Testis (tissue), 2 donors: ENCODE results near the gene MARCKS.

Experiments used
- POLR2A ChIP-seq: fragments of 450-650 bp; IDR thresholded peaks from one replicate; pipeline ENCODE4 v1.6.1; 2017; ENCODE audit warnings: antibody characterized with exemption, mild to moderate bottlenecking, moderate library complexity
- TF ChIP-seq, protein P1 (sequence below), 3 experiments: fragments of 450-650 bp in 2 of 3; fragments of 200-600 bp in 1 of 3; sonication (generic) in 1 of 3; IDR thresholded peaks; one replicate each; pipeline ENCODE4 v1.5.1; 2016 to 2019; ENCODE audit warnings: antibody characterized with exemption in 3 of 3, mild to moderate bottlenecking in 2 of 3, moderate library complexity in 1 of 3

DNA sequence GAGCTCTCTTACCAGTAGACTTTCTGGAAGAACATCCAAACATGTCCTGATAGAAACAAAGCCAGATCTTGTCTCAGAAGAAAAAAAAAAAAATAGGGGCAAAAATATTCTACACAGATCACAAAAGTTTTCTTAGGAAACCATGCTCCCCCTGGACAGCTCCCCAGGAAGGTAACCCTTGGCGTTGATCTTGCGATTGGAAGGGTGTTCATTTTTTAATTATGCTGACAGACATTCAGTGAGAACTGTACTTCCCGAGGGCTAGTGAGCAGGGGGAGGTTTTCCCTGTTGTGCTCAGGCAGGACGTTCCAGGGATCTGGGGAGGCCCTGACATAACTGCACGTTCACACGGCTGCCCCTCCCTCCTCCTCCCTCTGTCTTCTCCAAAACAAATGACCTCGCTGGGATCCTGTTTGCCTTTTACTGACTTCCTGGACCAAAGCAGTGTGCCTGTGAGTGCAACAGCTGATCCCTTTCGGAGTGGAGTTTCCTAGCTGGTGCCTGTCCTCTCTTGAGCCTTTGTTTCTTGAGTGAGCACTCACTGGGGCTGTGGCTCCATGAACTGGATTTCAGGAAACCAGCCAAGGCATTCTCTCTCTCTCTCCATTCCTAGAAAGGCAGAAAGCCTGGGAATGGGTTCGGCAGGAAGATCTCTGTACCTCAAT, 46.7 kb downstream of the MARCKS start:
- TF ChIP-seq, protein P1, sequence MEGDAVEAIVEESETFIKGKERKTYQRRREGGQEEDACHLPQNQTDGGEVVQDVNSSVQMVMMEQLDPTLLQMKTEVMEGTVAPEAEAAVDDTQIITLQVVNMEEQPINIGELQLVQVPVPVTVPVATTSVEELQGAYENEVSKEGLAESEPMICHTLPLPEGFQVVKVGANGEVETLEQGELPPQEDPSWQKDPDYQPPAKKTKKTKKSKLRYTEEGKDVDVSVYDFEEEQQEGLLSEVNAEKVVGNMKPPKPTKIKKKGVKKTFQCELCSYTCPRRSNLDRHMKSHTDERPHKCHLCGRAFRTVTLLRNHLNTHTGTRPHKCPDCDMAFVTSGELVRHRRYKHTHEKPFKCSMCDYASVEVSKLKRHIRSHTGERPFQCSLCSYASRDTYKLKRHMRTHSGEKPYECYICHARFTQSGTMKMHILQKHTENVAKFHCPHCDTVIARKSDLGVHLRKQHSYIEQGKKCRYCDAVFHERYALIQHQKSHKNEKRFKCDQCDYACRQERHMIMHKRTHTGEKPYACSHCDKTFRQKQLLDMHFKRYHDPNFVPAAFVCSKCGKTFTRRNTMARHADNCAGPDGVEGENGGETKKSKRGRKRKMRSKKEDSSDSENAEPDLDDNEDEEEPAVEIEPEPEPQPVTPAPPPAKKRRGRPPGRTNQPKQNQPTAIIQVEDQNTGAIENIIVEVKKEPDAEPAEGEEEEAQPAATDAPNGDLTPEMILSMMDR (IDR thresholded peaks at IDR 0.05): no peak
- TF ChIP-seq POLR2A: no peak
